Epidermal melanocyte (primary cell): ENCODE results near the gene ELOVL1.

ENCODE experiments used
- DNase-seq: peaks from one replicate; pipeline ENCODE4 v3.0.0; 2011; ENCODE audit warnings: low spot score; ENCODE audit not compliant: insufficient read length

The ELOVL1 gene

DNA sequence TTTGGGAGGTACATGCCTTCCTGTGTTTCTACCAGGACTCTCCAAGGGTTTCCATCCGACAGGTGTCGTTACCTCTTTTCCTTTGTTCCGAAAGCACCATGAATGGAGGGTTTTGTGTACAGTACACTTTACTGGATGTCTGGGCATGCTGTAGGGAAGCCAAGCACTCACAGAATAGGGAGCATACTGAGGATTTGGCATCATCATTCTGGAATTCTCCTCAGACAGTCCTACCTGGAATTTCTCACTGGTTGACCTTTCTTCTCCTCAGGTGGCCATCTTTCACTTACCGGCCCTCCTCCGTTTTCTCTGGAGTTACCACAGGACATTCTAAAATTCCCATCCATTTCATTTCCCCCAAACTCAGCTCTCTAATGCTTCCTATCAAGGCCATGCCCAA, 36.1 kb downstream of the ELOVL1 start:
- no peak for DNase-seq

DNA sequence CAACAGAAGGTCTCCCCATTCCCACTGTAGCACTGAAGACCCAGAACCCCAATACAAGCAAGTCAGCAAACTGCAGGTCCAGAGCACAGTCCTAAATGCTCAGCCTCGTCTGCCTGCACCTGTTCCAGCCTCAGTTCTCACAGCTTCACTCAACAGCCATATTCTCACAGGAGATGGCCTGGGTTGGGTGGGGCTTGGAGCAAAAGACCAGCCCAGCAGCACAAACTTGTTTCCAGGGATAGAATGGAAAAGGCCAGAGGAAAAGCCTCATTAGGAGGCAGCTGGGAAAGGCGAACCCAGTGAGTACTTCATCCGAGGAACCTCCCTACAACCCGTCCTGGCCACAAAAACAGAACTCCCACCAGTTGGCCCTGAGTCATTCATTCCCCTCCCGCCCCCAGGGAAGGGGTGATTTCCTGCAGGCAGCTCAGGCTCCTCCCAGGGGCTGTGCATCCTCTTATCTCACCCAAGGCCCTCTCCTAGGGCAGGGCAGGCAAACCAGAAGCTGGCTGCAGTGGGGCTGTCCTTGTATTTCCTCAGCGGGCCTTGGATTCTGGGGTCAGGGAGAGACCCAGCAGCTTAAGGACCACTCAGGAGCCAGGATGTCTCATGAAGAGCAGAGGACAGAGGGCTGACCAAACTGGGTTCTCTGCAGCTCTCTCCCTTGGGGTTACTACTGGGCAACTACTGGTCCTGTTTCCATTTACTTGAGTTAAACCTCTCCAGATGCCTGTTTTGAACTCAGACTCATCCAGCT, 37.6 kb downstream of the ELOVL1 start:
- no peak for DNase-seq

DNA sequence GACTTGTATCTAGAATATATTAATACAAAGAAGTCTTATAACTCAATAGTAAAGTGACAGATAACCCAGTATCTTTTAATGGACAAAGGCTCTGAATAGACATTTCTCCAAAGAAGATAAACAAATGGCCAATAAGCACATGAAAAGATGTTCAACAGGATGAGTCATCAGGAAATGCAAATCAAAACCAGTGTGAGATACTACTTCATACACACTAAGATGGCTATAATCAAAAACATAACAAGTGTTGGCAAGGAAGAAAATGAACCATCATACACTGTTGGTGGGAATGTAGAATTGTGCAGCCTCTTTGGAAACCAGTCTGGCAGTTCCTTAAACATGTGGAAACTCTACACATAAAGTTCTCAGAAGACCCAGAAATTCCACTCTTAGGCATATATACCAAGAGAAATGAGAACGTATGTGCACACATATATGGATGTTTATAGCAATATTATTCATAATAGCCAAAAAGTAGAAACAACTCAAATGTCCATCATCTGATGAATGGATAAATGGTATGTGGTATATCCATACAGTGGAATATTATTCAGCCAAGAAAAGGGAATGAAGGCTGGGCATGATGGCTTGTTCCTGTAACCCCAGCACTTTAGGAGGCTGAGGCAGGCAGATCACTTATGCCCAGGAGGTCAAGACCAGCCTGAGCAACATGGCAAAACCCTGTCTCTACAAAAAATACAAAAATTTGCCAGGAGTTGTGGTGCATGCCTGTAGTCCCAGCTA, 40.1 kb downstream of the ELOVL1 start:
- DNase-seq: no peak

DNA sequence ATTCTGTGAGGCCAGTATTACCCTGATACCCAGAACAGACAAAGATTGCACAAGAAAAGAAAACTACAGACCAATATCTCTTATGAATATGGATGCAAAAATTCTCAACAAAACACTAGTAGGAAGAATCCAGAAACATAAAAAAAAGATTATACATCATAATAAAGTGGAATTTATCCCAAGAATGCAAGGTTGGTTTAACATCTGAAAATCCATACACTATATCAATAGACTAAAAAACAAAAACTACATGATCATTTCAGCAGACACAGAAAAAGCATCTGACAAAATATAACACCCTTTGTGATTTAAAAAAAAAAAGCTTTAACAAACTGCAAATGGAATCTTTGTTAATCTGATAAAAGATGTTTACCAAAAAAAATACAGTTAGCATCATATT, 42.4 kb downstream of the ELOVL1 start:
- no peak for DNase-seq

DNA sequence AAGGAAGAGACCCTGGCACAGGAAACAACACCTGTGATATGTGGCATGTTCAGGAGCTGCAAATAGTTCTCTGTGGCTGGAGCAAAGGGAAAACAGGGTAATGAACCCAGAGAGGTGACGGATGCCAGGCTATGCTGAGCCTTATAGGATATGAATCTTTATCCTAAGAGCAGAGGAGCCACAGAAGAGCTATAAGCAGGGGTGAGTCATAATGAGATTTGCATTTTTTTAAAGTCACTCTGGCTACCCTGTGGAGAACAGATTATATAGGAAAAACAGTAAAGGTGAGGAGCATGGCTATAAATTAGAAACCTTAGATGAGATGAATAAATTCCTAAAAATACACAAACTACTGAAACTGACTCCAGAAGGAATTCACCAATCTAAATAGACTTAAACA, 43.0 kb downstream of the ELOVL1 start:
- DNase-seq: no peak

DNA sequence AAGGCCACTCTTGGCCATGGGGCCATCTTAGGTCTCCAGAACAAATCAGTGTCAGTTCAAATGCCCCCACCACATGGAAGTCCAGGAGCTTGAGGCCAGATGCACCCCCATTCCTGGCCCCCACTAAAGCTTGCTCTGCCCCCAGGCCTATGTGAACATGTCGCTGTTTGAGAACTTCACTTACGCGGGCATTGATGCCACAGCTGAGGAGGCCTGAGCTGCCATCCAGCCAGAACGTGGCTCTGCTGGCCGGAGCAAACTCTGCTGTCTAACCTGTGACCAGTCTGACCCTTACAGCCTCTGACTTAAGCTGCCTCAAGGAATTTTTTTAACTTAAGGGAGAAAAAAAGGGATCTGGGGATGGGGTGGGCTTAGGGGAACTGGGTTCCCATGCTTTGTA, 45.3 kb downstream of the ELOVL1 start:
- no peak for DNase-seq

DNA sequence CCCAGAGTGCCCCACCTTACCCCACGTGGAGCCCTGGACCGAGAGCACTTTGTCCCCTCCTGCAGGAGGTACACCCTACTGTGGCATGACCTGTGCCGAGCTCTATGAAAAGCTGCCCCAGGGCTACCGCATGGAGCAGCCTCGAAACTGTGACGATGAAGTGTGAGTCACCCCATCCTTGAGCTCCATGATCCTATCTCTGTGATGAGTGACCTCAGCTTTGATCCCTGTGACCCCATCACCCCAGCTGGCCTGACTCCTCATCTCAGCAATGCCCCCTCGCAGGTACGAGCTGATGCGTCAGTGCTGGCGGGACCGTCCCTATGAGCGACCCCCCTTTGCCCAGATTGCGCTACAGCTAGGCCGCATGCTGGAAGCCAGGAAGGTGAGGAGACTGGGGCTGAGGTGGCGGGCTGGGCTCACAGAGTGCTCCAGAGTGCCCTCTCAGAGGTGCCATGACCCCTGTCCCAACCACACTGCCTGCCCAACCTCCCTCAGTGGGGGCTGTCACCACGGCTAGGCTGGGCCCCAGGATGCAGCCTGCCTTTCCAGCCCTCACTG, 46.4 kb downstream of the ELOVL1 start:
- DNase-seq: no peak

DNA sequence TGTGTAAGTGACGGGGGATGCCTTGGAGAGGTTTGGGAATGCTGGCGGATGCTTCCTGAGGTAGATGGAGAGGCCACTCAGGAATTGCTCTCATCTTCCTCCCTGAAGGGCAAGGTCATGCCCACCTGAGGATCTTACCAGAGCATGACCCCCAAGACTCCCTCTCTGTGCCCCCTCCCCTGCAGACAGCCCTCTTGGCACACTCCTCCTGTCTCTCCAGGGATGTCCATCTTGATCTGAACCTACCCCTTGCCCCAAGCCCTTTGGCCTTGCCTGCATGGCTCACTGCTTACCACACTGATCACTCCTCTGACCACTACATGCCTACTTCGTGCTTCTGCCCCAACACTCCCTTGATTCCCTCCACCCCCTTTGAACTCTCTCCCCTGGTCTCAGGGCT, 48.0 kb downstream of the ELOVL1 start:
- no peak for DNase-seq

DNA sequence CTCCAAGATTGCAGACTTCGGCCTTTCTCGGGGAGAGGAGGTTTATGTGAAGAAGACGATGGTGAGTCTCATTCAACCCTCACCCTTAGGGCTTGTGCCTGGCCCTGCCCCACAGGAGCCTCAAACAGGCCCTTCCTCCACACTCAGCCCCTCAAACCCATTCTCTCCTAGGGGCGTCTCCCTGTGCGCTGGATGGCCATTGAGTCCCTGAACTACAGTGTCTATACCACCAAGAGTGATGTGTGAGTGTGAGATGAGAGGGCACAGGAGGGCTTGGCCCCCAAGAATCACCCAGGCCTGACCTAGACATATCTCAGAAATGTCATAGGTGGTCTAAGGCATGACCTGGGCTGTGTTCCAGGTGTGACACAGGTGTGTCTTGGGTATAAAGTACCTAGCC, 48.5 kb downstream of the ELOVL1 start:
- no peak for DNase-seq

DNA sequence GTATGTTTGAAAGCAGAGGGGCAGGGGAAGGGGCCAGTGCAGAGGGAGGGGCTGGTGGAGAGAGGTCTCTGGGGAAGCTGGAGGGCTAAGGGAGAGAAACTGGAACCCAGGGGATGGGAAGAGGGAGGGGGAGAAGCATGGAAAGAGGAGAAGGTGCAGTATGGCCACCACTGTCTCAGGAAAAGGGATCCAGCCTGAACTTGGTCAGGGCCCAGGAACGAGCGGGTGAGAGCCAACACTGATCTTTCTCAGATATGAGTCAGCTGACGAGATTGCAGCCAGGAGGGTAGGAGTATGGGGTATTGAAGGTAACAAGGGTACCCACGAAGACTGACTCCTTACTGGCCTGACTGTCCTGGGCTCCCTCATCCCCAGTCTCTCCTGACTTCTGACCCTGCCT, 49.0 kb downstream of the ELOVL1 start:
- no peak for DNase-seq

DNA sequence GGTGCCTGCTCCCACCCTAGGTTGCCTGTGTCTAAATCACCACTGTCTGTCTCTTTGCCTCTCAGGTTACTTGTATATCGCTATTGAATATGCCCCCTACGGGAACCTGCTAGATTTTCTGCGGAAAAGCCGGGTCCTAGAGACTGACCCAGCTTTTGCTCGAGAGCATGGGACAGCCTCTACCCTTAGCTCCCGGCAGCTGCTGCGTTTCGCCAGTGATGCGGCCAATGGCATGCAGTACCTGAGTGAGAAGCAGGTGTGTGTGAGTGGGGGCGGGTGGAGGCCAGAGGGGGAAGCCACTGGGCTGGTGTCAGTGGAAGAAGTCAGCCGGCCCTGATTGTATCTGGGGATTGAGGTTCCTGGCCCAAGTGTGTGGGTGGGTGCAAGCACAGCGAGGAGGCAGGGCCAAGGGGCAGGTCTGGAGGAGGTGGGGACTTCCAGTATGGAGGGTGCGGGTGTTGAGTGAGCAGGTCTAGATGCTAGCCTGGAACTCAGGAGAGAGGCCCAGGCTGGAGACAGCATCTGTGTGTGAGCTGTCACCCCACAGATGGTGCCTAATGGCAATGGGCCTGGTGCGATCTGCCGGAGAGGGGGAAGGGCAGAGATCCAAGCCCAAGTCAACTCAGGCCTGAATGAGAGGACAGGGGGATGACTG, 49.9 kb downstream of the ELOVL1 start:
- DNase-seq: no peak

DNA sequence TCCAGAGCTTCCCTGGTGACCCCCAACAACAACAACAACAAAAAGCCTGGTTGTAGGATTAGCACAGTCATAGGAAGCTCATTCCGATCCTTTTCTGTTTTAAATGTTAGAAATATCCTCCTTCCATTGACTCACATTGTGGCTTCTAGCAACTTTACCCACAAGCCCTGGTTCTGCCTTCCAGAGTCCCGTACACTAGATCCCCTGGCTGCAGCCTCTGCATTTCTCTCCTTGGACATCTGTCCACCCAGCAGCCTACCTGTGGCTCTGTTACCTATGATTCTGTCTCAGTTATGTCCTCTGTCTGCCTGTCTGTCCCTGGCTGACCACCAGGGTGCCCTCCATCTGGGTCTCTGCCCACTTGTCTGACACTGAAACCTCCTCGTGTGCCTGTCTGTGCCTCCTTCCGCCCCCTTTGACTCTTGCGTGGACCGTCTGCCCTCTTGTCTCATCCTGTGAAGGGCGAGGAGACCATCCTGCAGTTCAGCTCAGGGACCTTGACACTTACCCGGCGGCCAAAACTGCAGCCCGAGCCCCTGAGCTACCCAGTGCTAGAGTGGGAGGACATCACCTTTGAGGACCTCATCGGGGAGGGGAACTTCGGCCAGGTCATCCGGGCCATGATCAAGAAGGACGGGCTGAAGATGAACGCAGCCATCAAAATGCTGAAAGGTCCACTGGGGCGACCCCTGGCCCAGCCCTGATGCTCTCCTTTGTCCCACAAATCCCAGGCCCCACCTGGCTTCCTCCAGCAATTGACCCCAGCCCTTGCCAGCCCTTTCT, 50.9 kb downstream of the ELOVL1 start:
- DNase-seq: no peak

DNA sequence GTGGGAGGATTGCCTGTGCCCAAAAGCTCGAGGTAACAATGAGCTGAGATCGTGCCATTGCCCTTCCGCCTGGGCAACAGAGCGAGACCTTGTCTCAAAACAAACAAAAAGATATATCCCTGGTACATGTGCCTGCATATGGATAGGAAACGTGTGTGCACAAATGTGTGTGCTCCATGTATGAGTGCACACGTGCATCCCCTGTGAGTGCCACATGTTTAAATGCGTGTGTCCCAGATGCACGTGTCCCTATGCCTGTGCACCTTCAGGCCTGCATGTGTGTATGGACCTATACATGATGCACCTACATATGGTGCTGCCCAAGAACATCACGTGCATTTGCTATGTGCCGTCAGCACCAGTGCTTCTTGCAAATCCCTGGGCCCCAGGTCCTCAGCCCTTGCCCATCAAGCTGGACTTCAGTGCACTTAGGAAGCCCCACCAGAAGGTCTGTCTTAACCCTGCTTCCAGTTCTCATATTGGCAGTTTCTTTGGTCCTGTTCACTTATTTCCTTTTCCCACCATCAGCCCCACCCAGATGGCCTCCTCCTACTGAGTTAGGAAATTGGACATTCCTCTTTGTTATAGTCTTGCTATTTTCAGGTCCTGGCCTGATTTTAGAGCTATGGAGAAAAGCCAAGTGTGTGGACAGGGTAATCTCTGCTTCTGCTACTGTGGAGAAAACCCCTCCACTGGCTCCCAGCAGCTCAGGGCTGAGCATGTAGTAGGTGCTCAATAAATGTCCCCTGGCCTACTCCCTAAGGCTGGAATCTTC, 51.7 kb downstream of the ELOVL1 start:
- no peak for DNase-seq

DNA sequence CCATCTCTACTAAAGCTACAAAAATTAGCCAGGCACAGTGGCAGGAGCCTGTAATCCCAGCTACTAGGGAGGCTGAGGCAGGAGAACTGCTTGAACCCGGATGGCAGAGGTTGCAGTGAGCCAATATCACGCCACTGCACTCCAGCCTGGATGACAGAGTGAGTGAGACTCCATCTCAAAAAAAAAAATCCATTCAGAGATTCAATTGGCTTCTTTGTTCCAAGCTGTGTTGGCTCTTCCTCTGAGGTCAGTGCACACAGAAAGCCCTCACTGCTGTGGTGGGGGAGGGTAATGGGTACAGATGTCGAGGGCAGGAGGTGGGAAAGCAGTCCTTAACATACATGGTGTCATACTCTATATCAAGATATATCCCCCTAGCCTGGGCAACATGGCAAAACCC, 52.3 kb downstream of the ELOVL1 start:
- no peak for DNase-seq

DNA sequence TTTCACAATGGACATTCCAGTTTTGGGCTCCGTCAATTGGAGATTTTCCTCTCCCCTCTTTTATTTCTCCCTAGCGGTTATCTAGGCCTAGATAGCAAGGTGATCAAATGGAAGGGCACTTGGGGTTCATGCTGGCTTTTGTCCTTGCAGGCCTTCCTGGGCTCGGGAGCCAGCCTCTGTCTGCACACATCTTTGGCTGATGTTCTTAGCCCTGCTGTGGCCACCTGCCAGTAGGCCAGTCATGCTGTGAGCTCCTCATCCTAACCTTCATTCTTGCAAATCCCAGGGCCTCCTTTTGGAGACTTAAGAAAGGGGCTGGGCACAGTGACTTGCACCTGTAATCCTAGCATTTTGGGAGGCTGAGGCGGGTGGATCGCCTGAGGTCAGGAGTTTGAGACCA, 53.6 kb downstream of the ELOVL1 start:
- no peak for DNase-seq

DNA sequence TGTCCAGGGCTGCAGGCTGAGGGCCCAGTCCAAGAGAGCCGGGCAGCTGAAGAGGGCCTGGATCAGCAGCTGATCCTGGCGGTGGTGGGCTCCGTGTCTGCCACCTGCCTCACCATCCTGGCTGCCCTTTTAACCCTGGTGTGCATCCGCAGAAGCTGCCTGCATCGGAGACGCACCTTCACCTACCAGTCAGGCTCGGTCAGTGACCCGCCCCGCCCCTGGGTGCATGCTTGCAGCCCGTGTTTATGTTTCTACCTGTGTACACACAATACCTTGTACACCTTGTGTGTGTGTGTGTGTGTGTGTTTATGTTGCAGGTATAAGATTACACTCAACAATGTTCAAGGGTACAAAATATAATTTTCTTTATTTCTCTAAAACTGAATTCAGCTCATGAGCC, 54.0 kb downstream of the ELOVL1 start:
- no peak for DNase-seq
